H1 (cell line): ENCODE data around the gene FARS2.

Experiments used
- CTCF ChIP-seq, 3 experiments: IDR thresholded peaks; 1 replicate in 2 of 3; 2 replicates in 1 of 3; pipeline versions ENCODE4 v1.5.1 to v1.6.1; 2011; ENCODE audit warnings: low read length in 3 of 3, mild to moderate bottlenecking in 3 of 3, inconsistent platforms in 2 of 3, low read depth in 1 of 3, moderate library complexity in 1 of 3; ENCODE audit not compliant: insufficient read depth in 1 of 3; ENCODE audit errors: control extremely low read depth in 1 of 3
- POLR2AphosphoS5 ChIP-seq: IDR thresholded peaks from 2 replicates; pipeline ENCODE4 v1.6.1; 2011; ENCODE audit warnings: low read depth, low read length

GRCh38 chr6:5442916-5443315 lies 181.6 kb downstream of the FARS2 start:
- no peak for TF ChIP-seq CTCF (IDR thresholded peaks at IDR 0.05; ENCODE audit: control extremely low read depth in 1 of 3, insufficient read depth in 1 of 3, low read depth in 1 of 3, low read length in 3 of 3)
- TF ChIP-seq POLR2AphosphoS5: no peak
